Kidney epithelial cell (primary cell): Measurements from ENCODE around the gene CLDN4. TPM values are rescaled to one million over a fixed set of nuclear protein-coding genes. Genes with fewer than 3 reads are reported as not detected.

Experiments
- DNase-seq: peaks from one replicate; pipeline ENCODE4 v3.0.0-alpha.2; 2010; ENCODE audit warnings: low read depth
- H3K27me3 ChIP-seq: 2 replicates; pipeline ENCODE4 v1.6.0; 2011; ENCODE audit warnings: low read length; ENCODE audit not compliant: control insufficient read depth, insufficient read depth
- H3K36me3 ChIP-seq: 2 replicates; pipeline ENCODE4 v1.5.1; 2011; ENCODE audit warnings: low read length; ENCODE audit not compliant: control insufficient read depth, insufficient read depth
- H3K4me3 ChIP-seq: 2 replicates; pipeline ENCODE4 v1.5.1; 2011; ENCODE audit warnings: low read depth, mild to moderate bottlenecking, control low read depth, low read length
- CTCF ChIP-seq: IDR thresholded peaks from 2 replicates; pipeline ENCODE4 v1.5.1; 2011; ENCODE audit warnings: mild to moderate bottlenecking, moderate library complexity, low read length, control low read depth, inconsistent platforms; ENCODE audit not compliant: insufficient read depth, poor library complexity, severe bottlenecking
- total RNA-seq: library from RNA; depleted of rRNA; stranded (reverse); fragments of >200 nt; gene quantifications from 2 replicates; pipeline ENCODE4 v1.2.3, GENCODE V29; 2015

Gene CLDN4
- total RNA-seq, 1 donor from 2014 or later, result 892 TPM

GRCh38 chr7:73876361-73876760, 45.6 kb downstream of the CLDN4 start:
- Histone ChIP-seq H3K4me3 (no peak overlapping the region), H3K27me3 (peaks cover 23% of the 10 kb centered on the region), H3K36me3 (no peaks in the 10 kb centered on the region)
- DNase-seq, result no peak
- no peak for TF ChIP-seq CTCF

- Histone ChIP-seq H3K27me3 (peaks cover 29% of the 10 kb centered on the region), H3K36me3 (no peaks in the 10 kb centered on the region), H3K4me3 (no peak overlapping the region)
- TF ChIP-seq CTCF, result no peak
- DNase-seq, result no peak
Measured at GRCh38 chr7:73876973-73877372, 46.2 kb downstream of the CLDN4 start.

GRCh38 chr7:73879977-73880681, 49.3 kb downstream of the CLDN4 start:
- no peaks in the 10 kb centered on the region for H3K36me3 ChIP-seq
- no peak overlapping the region for H3K4me3 ChIP-seq
- peaks cover 27% of the 10 kb centered on the region for H3K27me3 ChIP-seq
- TF ChIP-seq CTCF, result no peak
- no peak for DNase-seq

- H3K36me3 ChIP-seq, result no peaks in the 10 kb centered on the region
- no peak for TF ChIP-seq CTCF
- no peak overlapping the region for H3K4me3 ChIP-seq
- H3K27me3 ChIP-seq, result peaks cover 27% of the 10 kb centered on the region
- no peak for DNase-seq
Measured at GRCh38 chr7:73880755-73881328, 50.0 kb downstream of the CLDN4 start.

GRCh38 chr7:73881352-73882046, 50.7 kb downstream of the CLDN4 start:
- DNase-seq, result no peak
- no peak for TF ChIP-seq CTCF
- no peak overlapping the region for H3K4me3 ChIP-seq
- peaks cover 27% of the 10 kb centered on the region for H3K27me3 ChIP-seq
- no peaks in the 10 kb centered on the region for H3K36me3 ChIP-seq

- no peak for DNase-seq
- H3K27me3 ChIP-seq, result peaks cover 27% of the 10 kb centered on the region
- no peaks in the 10 kb centered on the region for H3K36me3 ChIP-seq
- H3K4me3 ChIP-seq, result no peak overlapping the region
- no peak for TF ChIP-seq CTCF
Measured at GRCh38 chr7:73882047-73882402, 51.2 kb downstream of the CLDN4 start.
